AG09319 (cell line): ENCODE measurements around the gene CELSR3.

Experiments used
- DNase-seq: peaks from one replicate; pipeline ENCODE4 v3.0.0-alpha.2; 2010; ENCODE audit warnings: low read depth; ENCODE audit errors: extremely low read depth
- CTCF ChIP-seq: IDR thresholded peaks from 2 replicates; pipeline ENCODE4 v1.5.1; 2011; ENCODE audit warnings: low read depth, mild to moderate bottlenecking, inconsistent platforms, low read length, moderate library complexity

CELSR3 gene

GRCh38 chr3:48692551-48692950, 29.9 kb upstream of the CELSR3 start:
- TF ChIP-seq CTCF = no peak
- no peak for DNase-seq

GRCh38 chr3:48690846-48691458, 28.3 kb upstream of the CELSR3 start:
- TF ChIP-seq CTCF = no peak
- DNase-seq = no peak

GRCh38 chr3:48689384-48689783, 26.7 kb upstream of the CELSR3 start:
- DNase-seq = no peak
- no peak for TF ChIP-seq CTCF

GRCh38 chr3:48688737-48689075, 26.0 kb upstream of the CELSR3 start:
- DNase-seq = no peak
- no peak for TF ChIP-seq CTCF

- no peak for DNase-seq
- no peak for TF ChIP-seq CTCF
Measured at GRCh38 chr3:48688032-48688736, 25.5 kb upstream of the CELSR3 start.

- no peak for DNase-seq
- no peak for TF ChIP-seq CTCF
Measured at GRCh38 chr3:48687220-48687678, 24.6 kb upstream of the CELSR3 start.

- no peak for TF ChIP-seq CTCF
- no peak for DNase-seq
Measured at GRCh38 chr3:48686538-48687219, 24.0 kb upstream of the CELSR3 start.
